Tracheal epithelial cell (primary cell): Measurements from ENCODE around the gene TBC1D9B. TPM values are rescaled to one million over a fixed set of nuclear protein-coding genes. Genes with fewer than 3 reads are reported as not detected.

Source experiments
- total RNA-seq: library from RNA; depleted of rRNA; stranded (reverse); fragments of >200 nt; gene quantifications from 2 replicates; pipeline ENCODE4 v1.2.1, GENCODE V29; 2014

TBC1D9B gene
- 41.3 and 65.5 TPM in 2 replicates for total RNA-seq

DNA sequence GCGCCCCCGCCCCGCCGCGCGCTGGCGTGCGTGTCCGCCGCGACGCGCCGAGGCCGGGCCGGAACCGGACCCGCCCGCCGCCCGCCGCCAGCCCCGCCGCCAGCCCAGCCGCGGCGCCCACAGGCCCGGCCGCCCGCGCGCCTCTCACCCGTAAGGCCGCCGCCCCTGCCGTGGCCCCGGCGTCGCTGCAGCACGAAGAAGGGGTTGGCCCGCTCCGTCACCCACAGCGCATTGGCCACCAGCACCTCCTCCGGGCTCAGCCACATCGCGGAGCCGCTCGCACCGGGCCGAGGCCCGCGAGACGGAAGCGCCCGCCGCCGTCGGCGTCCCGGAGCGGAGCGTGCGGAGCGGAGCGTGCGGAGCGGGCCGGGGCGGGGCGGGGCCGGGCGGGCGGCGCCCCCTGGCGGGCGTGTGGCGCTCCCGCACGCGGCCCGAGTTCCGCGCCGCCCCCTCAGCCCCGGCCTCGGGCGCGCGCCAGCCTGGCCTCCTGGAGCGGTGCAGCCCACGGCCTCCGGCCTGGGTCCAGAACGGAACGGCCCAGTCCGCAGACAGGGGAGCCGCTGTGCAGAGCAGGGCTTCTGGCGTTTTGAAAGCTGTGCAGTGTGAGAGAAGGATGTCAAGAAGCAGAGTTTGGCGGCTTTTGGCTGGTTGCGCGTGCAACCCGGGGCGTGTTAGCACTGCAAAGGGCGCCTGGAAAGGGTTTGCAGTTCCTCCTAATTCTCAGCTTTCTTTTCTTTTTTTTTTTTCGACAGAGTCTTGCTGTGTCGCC is at the start of gene TBC1D9B:
Gene TBC1D9B (minus strand): TSS at position 342 of the 769 bp plus-strand sequence. CDS start 76 bp downstream, at position 266.

DNA sequence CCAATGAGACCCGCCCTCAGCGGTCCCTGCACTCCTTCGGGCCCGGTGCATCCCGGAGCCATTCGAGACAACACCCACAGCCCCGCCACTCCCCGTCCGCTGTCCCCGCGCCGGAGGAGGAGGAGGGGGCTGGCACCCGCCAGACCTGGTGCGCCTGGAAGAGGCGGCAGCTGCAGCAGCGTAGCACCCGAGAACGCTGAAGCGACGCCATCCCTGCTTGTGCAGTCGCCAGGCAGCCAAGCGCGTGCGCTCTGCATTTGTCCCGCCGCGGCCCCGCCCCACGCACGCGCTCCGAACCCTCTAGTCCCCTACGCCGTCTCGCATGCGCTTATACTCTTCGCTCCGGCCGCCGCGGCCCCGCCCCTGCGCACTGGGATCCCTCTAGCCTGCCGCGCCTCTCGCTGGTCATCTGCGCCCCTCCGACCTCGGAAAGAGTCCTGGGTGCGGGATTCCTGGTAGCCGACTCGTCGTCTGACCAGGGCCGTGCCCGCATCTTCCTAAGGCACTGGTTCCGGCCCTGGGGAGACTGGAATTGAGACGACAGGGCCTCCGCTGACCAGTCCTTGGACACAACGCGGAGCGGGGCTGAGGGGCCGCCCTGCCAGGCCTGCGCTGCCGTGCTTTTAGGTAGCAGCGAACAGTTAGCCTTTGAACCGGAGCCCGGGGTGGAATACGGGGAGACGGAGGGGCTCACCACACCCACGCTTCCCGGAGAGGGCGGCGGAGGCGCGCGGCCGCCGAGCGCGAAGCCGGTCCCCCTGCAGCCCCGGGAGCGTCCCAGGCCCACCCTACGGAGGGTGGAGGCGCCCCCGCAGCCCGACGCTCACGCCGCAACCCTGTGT is 48.9 kb downstream of the TBC1D9B start, which contains the start of gene MRNIP:
Gene MRNIP (minus strand): TSS at position 232 of the 842 bp plus-strand sequence. CDS start 21 bp downstream, at position 211.

DNA sequence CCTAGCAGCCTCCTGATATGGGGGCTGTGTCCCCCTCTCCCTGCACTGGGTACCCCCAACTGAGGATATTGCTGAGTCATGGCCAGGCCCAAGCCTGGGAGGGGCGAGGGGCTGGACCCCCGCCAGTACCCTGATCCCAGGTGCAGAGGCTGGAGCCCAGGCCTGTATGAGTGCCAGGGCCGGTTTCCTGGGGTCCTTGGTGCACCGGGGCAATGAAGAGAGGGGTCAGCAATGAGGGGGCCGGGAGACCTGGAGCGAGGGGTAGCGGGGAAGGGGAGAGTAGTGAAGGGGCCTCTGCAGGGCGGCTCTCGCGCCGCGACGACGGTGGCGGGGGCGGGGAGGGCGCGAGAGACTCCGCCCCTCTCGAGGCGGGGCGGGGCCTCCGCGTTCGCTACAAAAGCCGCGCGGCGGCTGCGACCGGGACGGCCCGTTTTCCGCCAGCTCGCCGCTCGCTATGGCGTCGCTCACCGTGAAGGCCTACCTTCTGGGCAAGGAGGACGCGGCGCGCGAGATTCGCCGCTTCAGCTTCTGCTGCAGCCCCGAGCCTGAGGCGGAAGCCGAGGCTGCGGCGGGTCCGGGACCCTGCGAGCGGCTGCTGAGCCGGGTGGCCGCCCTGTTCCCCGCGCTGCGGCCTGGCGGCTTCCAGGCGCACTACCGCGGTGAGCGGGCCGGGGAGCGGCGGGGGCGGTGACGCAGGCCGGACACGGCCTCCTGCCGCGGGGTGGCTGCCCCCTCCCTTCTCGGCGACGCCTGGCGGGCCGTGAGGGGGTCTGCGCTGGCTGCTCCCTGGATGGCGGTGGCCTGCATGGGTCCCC is 87.0 kb downstream of the TBC1D9B start, which contains the start of gene SQSTM1:
Gene SQSTM1 (plus strand): TSS at position 423 of the 815 bp plus-strand sequence. CDS start 32 bp downstream, at position 455.

Other genes with a start within 250 kb of the TBC1D9B start
- not detected in 2 replicates for gene CBY3, start 226.9 kb downstream of the TBC1D9B start, total RNA-seq
- gene CANX, start 208.9 kb downstream of the TBC1D9B start, total RNA-seq = 635 and 679 TPM in 2 replicates
- gene MAML1, start 175.1 kb downstream of the TBC1D9B start, total RNA-seq = 4.8 and 6.2 TPM in 2 replicates
- gene LTC4S, start 113.9 kb downstream of the TBC1D9B start, total RNA-seq = 1.1 TPM in 1 of 2 replicates, not detected in the other
- 217 and 225 TPM in 2 replicates for gene MGAT4B, start 101.0 kb downstream of the TBC1D9B start, total RNA-seq
- 645 and 760 TPM in 2 replicates for gene SQSTM1, start 87.0 kb downstream of the TBC1D9B start, total RNA-seq
- 9.4 and 10.6 TPM in 2 replicates for gene MRNIP, start 49.1 kb downstream of the TBC1D9B start, total RNA-seq
- gene RNF130, start 163.9 kb upstream of the TBC1D9B start, total RNA-seq = 32.2 and 38.8 TPM in 2 replicates